GM19043 (cell line): Measurements from ENCODE around the gene LRRC71.

ENCODE experiments used
- ATAC-seq: cut with Tn5 transposase; IDR thresholded peaks from one replicate; pipeline ENCODE4 v1.9.1; 2021; ENCODE audit warnings: low read depth; ENCODE audit not compliant: unreplicated experiment

The LRRC71 gene

GRCh38 chr1:156942176-156942575 lies 21.7 kb downstream of the LRRC71 start:
- no peak for ATAC-seq

- ATAC-seq: no peak
These were observed 22.1 kb downstream of the LRRC71 start for GRCh38 chr1:156942576-156942975.

- no peak for ATAC-seq
These were observed 23.3 kb downstream of the LRRC71 start for GRCh38 chr1:156943756-156944155.

GRCh38 chr1:156944268-156944667 lies 23.8 kb downstream of the LRRC71 start:
- ATAC-seq: no peak

- no peak for ATAC-seq
These were observed 24.4 kb downstream of the LRRC71 start for GRCh38 chr1:156944848-156945247.

- ATAC-seq: no peak
These were observed 25.6 kb downstream of the LRRC71 start for GRCh38 chr1:156945881-156946661.

DNA sequence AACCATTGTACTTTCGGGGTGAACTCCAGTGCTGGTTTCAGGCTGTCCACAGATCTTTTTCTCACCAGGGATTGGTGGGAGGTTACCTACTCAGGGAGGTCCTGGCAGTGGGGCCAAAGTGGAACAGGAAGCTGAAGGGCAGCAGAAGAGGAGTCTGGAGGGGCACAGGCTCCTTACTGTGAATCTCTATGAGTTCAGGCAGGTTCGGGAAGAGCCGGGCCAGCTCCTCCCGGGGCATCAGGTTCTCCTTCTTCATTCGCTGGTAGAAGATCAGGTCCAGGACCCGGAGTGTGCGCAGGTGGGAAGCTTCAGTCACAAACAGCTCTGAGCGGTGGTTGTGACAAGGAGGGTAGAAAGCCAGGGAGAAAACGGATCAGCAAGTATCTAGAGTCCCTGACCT lies 26.7 kb downstream of the LRRC71 start:
- no peak for ATAC-seq

DNA sequence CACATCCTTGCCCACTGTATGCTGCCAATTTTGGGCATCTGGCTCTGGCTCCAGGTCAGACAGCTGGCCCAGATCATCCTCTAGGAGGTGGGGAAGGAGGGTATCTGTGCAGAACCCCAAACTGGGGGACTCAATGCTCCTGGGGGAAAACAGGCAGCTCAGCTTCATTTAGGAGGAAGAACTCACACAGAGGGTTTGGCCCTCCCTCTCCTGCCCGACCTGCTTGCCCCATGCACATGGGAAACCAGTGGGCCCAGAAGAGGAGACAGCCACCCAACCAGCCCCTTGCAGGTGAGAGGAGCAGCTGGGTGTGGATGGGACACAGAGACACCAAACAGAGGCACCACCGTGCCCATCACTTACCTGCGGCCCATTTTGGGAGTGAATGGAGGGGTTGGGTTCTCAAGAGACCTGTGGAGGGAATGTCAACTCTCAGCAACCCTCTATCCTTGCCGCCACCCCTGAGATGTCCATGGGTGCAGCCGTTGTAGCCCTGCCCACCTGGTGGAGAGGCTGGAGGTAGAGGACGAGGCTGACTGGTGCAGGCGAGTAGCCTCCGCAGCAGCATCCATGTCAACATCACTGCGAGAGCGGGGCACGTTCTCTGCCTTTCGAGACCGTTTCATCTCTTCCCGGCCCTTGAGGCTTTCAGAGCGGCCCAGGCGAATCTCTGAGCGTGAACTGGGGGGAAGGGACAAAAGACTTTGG lies 27.5 kb downstream of the LRRC71 start:
- no peak for ATAC-seq

GRCh38 chr1:156948708-156949107 lies 28.3 kb downstream of the LRRC71 start:
- no peak for ATAC-seq

DNA sequence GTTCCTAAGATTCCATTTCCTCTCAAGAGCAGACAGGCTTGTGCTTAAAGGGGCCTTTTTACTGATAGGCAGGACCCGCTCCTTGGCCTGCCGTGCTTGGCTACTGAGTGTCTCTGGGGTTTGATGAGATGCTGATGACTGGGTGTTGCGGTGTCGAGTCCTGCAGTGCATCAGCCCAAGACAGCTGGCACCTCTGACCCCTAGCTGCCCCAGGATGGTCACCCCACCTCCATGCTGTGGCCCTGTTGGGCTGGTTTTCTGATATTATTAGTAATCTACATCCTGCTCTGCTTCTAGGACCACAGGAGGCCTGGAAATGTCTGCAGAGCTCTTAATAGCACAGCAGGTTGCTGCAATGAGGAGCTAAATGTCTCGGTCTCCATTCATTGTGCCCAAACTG lies 28.7 kb downstream of the LRRC71 start:
- no peak for ATAC-seq

DNA sequence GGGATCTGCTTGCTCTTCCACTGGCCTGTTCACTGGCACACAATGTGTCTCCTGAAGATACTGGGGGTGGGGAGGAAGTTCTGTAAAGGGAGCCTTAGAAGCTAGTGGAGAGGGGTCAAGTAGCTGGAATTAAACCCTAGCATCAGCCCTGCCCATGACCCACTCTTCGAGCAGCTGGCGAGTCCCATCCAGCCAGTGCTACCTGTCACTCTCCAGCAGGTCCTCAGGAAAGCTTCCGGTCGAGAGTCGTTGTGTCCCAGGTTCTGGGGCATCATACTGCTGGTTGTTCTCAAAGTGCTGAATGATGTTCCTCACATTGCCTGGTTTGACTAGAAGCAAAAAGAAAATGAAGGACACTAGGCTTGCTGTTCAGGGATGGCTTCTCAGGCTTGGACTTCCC lies 30.9 kb downstream of the LRRC71 start:
- ATAC-seq: no peak

- no peak for ATAC-seq
These were observed 33.1 kb downstream of the LRRC71 start for GRCh38 chr1:156953571-156953970.

DNA sequence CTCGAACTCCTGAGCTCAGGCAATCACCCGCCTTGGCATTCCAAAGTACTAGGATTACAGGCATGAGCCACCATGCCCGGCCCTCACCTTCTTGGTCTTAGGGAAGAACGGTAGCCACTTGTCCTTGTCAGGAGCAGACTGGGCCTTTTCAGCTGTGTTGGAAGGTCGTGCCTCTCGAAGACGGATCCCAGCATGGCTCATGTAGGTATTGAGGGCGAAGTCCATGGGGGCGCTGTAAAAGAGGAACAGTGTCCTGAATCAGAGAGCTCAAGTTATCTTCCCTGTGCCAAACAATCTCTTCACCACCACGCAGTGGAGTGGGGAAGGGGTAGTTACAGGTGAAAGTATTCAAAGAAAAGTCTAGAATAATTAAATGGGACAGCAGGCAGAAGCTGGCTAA lies 35.9 kb downstream of the LRRC71 start:
- ATAC-seq: no peak

- ATAC-seq: no peak
These were observed 37.2 kb downstream of the LRRC71 start for GRCh38 chr1:156957634-156958033.

DNA sequence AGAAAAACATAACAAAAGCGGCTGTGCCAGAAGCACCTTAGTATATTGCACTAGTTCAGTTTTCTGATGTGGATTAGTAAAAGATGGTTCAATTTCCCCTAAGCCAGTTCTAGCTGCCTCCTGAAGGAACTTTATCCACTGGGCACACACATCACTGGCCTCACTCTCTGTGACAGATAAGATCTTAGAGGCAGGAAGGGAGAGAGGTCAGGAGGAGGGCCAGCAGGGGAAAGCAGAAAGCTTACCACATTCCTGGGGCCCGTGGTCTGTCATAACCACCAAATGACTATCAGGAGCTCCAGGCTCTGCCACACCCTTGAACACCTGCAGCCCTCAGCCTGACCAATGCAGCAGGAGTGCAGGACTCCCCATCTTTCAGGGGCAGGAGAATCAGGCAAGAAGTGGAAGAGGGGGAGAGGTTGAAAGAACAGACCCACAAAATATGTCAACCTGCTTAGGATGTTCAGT lies 37.8 kb downstream of the LRRC71 start:
- no peak for ATAC-seq

DNA sequence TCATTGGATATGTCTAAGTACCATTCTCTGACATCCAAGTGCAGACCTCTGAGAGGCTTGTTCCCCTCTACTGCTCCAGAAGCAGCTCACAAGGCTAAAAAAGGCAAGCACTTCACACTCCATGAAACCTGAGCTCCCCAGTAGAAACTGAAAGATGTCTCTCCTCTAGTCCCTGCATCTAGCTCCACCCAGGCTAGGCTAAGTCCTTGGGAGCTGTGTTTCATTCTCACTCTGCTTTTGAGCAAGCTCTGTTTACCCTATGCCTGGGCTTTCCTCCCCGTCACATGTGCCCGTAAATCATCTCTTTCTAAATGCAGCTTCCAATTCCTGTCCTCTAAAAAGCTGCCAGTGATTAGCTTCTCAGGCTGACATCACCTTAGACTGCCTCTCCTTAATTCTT lies 39.0 kb downstream of the LRRC71 start:
- no peak for ATAC-seq

DNA sequence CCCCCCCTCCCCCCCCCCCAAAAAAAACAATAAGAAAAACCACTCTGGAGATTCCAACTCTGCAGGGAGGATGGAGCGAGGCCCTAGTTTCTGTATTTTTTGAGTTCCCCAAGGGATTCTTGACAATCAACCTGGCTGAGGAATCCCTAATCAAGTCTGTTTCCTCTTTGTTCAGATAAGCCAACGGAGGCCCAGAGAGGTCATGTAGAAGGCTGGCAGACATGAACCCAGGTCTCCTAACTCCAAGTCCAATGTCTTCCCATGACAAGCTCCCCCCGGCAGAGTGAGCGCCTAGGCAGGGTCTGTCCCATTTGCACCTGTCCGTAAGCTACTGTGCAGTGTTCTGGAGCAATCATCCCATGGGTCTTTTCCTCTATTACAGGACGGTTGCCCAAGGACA lies 39.5 kb downstream of the LRRC71 start:
- no peak for ATAC-seq

DNA sequence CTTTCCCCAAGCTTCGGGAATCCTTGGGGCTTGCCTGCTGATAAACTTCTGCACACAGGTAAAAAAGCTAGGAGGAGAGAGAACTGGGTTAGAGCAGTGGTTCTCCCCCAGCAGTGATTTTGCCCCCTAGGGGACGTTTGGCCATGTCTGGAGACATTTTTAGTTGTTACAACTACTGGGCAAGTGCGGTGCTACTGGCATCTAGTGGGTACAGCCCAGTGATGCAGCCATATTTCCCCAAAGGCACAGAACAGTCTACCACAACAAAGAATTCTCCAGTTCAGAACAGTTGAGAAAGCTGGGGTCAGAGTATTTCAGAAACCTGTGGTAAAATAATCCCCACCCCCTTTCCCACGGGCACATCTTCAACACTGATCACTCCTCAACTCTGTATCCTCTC lies 41.3 kb downstream of the LRRC71 start:
- ATAC-seq: no peak

- ATAC-seq: no peak
These were observed 43.2 kb downstream of the LRRC71 start for GRCh38 chr1:156963621-156964020.

DNA sequence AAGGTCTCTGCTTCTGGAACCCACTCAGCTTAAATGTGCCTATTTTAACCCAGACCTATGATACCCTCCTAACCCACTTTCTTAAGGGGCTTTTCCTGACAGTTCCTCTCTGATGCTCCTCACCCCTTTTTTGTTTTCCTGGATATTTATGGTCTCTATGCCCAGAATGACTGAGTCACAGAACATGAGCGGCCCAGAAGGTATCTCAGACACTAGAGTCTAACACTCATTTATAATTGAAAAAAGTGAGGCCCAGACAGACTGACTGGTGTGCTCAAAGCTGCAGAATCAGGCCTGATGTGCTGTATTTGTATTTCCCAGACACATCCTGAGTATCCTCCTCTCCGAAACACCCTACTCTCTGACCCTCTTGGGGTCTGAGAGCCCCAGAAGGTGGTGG lies 44.0 kb downstream of the LRRC71 start:
- ATAC-seq: no peak

DNA sequence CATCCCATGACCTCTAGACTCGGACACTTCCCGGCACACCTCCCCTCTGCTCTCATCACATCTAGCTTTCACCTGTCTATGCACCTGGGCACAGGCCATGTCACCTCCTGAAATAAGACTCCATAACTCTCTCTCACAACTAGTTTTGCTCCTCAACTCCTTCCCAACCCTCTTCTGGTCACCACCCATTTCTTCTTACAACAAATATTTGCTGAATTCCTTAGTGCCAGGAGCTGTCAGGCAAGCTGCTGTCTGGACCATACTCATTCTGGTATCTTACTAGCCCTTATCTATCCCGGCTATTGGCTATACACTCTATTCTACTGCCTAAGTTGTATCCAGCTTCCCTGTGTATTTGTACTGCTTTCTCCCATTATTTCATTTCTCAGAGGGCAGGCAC lies 49.1 kb downstream of the LRRC71 start:
- no peak for ATAC-seq

- ATAC-seq: no peak
These were observed 49.6 kb downstream of the LRRC71 start for GRCh38 chr1:156970017-156970416.
